Middle frontal gyrus (tissue), 1 donor: Measurements from ENCODE around the gene DZIP1.
"Not testable (repeated sequence)": the region's sequence is repeated elsewhere in the genome, so short reads cannot be mapped to it uniquely, and the experiment has no call there.

Source experiments
- DNase-seq: peaks from one replicate; pipeline ENCODE4 v3.0.0-alpha.2; 2015; ENCODE audit warnings: low spot score; ENCODE audit errors: extremely low spot score

Gene DZIP1, protein sequence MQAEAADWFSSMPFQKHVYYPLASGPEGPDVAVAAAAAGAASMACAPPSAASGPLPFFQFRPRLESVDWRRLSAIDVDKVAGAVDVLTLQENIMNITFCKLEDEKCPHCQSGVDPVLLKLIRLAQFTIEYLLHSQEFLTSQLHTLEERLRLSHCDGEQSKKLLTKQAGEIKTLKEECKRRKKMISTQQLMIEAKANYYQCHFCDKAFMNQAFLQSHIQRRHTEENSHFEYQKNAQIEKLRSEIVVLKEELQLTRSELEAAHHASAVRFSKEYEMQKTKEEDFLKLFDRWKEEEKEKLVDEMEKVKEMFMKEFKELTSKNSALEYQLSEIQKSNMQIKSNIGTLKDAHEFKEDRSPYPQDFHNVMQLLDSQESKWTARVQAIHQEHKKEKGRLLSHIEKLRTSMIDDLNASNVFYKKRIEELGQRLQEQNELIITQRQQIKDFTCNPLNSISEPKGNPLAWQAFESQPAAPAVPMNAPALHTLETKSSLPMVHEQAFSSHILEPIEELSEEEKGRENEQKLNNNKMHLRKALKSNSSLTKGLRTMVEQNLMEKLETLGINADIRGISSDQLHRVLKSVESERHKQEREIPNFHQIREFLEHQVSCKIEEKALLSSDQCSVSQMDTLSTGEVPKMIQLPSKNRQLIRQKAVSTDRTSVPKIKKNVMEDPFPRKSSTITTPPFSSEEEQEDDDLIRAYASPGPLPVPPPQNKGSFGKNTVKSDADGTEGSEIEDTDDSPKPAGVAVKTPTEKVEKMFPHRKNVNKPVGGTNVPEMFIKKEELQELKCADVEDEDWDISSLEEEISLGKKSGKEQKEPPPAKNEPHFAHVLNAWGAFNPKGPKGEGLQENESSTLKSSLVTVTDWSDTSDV

DNA sequence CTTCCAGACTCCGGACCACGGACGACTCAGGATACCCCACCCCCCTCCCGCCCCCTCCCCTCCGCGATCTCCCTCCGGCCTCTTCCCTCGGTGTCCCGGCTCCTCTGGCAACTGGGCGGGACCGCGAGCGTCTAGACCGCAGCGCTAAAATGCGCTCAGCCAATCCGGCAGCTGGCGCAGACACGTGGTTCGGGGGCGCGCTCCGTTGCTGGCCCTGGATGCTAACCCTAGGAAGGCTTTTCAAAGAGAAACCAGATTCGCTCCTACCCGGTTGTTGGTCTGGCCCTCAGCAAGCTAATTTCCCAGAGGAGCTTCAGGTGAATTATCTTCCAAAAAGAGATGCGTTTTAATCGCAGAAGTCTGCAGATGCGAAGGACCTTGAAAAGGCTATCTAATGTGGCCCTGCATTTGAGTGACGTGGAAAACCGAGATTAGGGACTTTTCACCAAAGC, at the start of gene DZIP1:
Gene DZIP1, minus strand, starts transcription at position 106 of the 452 bp plus-strand sequence. CDS start 2,677 bp downstream, outside the sequence.
- DNase-seq = peak; percentile 79

DNA sequence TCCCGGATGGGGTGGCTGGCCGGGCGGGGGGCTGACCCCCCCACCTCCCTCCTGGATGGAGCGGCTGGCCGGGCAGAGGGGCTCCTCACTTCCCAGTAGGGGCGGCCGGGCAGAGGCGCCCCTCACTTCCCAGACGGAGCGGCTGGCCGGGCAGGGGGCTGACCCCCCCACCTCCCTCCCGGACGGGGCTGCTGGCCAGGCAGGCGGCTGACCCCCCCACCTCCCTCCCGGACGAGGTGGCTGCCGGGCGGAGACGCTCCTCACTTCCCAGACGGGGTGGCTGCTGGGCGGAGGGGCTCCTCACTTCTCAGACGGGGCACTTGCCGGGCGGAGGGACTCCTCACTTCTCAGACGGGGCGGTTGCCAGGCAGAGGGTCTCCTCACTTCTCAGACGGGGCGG, 46.5 kb upstream of the DZIP1 start:
- DNase-seq = not testable (repeated sequence)

DNA sequence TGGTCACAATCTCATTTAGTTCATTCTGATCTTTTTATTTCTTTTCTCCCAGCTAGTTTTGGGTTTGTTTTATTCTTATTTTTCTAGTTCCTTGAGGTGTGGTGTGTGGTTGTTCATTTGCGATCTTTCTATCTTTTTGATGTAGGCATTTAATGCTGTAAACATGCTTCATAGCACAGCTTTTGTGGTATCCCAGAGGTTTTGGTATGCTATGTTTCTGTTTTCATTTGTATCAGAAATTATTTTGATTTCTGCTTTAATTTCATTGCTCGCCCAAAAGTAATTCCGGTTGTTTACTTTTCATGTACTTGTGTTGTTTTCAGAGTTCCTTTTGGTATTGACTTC, 45.0 kb upstream of the DZIP1 start:
- no peak for DNase-seq

DNA sequence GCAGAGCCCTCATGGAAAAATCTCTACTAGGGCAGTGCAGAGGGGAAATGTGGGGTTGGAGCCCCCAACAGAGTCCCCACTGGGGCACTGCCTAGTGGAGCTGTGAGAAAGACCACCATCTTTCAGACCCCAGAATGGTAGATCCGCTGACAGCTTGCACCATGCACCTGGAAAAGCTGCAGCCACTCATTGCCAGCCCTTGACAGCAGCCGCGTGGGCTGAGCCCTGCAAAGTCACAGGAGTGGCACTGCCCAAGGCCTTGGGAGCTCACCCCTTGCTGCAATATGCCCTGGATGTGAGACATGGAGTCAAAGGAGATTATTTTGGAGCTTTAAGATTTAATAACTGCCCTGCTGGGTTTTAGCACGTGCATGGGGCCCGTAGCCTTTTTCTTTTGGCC, 40.5 kb upstream of the DZIP1 start:
- not testable (repeated sequence) for DNase-seq

DNA sequence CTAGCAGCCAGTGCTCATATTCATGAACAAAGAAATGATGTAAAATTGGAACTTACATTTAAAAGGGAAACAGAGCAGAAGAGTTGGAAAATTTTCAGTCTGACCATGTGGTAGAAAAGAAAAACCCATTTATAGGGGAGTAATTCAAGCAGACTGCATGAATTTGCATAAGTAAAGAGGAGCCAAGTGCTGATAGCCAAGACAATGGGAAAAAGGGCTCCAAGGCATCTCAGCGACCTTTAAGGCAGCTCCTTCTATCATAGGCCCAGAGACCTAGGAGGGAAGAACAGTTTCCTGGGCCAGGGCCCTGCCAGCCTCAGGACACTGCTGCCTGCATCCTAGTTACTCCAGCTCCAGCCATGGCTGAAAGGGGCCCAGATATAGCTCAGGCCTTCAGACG, 39.9 kb upstream of the DZIP1 start:
- no peak for DNase-seq

DNA sequence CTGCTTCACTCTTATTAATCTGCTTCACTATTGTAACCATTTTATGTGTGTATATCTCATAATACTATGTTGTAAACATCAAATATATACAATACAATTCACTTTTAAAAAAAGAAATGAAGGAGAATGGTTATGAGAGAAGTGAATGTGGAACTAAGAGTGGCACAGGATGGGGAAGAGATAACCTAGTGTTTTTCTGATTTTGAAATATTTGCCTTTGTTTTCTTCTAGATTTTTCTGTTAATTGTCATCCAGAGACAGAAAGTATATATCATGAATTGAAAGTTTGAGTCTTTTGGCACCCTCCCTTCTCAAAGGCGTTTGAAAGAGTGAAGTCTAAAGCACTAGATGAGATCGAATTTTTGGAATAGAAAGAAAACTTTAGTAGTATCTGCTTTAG, 35.2 kb upstream of the DZIP1 start:
- DNase-seq = no peak

DNA sequence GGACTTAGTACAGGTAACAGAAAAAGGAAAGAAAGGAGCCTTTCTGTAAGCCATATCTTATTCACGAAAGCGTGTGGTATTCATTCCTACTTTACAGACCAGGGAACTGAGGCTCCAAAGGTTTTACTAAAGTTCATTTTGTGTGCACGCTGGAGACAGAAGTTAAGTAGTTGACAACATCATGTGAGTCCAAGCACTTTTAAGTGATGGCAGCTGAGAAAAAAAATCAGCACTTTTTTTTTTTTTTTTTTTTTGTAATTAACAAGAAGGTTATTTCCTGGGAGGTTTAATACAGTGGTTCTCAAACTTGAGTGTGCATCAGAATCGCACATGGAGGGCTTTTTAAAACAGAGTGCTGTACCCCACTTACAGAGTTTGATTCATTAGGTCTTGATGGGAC, 34.5 kb upstream of the DZIP1 start:
- DNase-seq = no peak

DNA sequence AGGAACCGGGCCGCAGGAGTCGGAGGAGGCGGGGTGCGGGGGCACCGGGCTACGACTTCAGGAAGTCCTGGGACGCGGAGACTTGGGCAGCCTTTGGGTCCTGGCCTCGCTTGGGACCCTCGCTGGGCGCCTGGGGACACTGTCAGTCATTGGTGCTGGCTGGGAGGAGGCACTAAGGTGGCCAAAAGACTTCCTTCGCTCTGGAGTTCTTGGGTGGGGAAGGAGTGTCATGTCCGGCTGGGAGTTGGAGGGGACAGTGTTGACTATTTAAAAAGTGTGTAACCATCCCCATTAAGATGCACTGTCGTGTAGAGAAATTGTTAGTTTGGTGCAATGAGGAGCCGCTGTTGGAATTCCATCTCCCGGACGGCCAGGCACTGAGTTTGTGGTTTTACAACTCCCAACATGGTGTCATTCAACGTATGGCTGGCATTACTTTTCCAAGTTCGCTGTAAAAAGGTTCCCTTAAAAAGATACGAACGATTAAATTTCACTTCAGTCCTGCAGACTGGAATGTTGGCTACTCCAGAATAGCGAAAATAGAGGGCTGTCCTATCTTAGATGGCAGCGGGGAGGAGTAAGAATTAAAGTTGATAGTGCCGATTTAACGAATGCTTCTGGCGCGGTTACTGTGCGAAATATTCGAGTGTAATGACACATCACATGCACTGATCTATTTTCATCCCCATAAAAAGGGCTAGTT, 33.2 kb upstream of the DZIP1 start:
- DNase-seq = no peak

DNA sequence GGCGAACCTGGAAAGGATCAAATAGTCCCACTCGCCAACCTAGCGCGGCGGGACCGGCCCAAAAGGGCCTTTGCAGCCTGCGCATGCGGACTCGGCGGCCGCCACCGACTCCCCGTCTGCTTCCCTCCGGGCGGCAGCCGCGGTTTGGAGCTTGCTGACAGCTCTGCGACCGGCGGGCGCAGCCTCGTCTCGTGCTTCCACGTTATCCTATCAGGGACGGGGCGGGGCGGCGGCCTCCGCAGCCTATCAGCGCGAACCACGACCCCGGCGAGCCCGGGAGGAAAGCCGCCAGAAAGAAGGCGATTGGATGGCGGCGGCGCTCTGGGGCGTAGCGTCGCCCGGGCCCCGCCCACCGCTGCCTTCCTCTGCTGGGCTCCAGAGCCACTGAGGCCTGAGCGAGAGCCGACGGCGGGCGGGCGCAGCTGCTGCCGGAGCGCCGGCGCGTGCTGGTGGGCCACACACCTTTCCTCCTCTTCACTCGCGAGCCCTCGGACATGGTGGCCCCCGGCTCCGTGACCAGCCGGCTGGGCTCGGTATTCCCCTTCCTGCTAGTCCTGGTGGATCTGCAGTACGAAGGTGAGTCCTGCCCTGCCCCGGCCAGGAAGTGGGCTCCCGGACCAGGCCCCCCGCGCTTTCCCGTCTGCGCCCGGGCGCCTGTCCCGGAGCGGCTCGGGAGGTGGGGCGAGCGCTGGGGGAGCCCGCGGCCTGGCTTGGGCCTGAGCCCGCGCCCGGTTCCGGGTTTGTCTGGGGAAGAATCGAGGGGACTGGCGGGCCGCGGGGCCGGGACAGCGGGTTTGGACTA, 32.5 kb upstream of the DZIP1 start, which contains the start of gene DNAJC3:
Gene DNAJC3, plus strand, starts transcription at position 378 of the 802 bp plus-strand sequence. Its CDS starts 117 bp downstream, at position 495.
- peak; percentile 96 for DNase-seq

DNA sequence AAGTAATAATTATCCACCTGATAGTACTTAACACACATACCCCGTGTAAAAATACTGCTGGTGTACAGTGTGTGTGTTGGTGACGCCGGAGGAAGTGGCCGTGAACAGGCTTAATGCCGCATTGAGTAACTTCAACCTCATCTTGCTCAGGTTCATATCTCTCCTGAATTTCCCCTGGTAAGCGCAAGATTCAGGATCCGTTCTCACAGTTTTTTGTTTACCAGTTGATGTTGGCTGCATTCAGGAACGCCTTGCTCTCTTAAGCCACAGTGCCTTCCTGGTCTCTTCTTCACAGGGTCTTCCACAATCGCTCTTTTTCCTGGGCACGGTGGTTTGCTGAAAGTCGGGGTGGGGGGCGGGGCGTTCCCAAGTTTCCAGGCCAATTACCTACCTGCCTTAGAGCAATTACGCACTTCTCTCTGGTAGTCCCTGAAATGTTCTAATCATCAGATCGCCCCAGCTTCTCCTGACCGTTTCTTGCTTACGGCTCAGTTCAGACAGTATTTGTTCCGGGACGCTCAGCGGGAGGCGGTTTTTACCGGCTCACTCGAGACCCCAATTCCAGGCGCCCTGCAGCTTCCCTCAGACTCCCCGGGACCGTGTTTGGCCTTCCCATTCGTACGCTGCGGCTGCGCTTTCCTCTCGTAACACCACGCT, 31.7 kb upstream of the DZIP1 start:
- DNase-seq = no peak

DNA sequence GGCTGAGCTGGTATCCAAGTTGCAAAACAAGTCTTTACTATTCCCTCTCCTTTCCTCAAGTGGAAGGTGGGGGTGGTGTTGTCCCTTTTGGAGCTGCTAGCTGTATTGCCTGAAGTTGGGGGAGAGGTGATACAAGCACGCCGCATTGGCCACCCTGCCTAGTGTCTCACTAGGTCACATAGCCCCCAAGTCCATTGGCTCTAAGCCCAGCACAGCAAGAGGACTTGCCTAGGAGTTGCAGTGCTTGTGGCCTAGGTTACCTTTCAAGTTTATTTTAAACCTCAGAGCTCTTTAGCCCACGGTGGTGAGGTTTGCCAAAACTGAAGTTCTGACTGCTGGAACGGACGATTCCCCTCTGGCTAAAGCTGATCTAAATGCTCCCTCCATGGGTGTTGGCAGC, 27.1 kb upstream of the DZIP1 start:
- no peak for DNase-seq

DNA sequence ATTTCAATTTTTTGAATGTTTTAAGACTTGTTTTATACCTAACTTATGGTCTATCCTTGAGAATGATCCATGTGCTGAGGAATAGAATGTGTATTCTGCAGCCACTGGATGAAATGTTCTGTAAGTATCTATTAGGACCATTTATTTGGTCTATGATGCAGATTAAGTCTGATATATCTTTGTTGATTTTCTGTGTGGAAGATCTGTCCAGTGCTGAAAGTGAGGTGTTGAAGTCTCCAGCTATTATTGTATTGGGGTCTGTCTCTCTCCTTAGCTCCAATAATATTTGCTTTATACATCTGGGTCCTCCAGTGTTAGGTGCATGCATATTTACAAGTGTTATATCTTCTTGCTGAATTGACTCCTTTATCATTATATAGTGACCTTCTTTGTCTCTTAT, 22.7 kb upstream of the DZIP1 start:
- not testable (repeated sequence) for DNase-seq

DNA sequence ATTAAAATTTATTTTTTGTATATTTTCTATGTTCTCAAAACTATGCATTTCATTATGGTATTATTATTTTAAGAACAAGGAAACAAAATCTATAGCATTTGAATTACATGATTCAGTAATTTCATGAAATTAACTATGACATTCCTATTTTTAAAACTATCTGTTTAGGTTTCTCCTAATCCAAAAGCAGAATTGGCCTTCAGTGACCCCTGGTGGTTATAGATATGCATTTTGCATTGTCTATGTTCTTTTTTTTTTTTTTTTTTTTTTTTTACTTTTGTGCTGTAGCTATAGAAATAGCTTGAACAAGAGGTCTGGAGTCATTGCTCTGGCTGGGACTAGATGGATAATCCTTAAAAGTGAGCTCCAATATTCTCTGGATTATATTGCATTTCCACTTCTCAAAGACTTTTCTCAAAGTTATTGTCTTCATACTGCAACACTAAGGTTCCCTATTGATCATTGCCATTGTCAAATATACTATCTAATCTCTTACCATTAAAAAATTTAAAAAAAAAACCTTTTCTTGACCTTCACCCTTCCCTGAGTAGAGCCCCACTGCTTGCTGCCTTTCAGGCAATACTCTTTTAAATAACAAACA, 16.6 kb upstream of the DZIP1 start:
- DNase-seq = no peak

DNA sequence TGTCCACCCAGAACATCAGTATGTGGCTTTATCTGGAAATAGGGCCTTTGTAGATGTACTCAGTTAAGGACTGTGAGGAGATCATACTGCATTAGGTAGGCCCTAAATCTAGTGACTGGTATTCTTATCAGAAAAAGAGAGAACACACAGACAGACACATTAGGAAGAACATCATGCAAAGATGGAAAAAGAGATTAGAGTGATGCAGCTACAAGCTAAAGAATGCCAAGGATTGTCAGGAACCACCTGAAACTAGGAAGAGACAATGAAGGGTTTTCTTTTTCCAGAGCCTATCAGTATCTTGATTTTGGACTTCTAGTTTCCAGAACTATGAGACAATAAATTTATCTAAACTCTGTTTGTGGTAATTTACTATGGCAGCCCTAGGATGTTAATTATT, 15.0 kb upstream of the DZIP1 start:
- DNase-seq = no peak

DNA sequence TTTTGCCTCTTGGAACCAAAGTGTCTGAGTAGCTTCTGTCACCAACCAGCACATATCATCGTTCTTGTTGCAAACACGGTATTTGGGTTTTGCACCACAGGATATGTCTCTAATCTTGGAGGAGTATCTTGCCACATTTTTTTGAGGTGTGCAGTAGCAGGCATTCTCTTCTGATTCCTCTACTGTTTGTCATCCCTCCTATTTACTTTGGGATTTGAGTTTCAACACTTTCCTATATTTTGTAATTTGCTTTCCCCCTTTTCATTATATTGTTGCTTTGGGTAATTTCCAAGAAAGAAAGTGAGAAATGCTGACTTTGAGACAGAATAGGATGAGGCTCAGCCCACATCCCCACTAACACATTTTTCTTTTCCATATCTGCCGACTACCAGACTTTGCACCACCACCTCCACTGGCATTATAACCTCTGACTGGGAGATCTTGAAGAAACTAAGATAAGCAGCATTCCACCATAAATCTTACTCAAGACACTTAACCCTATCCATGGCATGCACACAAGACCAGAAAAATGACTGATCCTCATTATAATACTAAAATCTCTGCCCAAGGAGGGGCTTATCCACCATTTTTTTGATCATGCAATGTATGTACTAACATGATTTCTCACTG, 12.0 kb upstream of the DZIP1 start:
- DNase-seq = no peak

DNA sequence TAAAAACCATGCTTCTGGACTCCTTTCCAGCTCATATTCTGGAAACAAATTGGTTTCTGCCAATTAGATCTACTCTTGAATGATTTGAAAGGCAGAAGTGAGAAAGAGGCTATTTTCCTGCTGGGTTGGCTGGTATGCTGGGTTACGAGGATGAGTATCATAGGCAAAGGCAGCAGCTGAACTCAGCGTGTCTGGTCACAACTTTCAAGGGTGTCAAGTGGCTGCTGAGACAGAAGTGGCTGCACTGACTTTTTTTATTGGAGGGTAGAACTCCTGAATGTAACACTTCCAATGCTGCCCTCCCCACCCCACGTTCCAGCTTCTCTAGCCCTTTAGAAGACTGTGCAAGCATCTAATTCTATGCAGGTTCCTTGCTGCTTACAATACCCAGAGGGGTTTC, 8.3 kb upstream of the DZIP1 start:
- DNase-seq = no peak

DNA sequence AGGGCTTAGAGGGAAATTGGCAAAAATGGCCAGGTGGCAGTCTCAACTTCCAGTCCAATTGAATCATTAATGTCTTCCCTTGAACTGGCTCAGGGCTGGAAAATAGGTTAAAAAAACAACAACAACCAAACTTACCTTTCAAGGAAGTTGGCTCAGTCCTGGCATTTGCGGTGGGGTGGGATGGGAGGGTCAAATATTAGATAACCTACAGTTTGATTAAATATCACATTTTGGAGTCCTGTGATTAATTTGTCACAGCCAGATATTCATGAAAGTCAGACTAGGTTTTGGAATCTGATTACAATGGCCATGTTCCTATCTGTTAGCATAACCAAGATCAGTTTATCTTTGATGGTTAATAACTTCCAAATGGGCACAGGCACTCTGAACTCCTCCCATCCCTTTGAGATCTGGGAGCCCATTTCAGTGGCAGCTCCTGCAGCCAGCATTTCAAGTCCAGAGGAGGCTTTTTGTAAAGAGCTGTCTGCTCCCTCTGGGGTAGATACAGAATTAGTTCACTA, 7.8 kb upstream of the DZIP1 start:
- no peak for DNase-seq

DNA sequence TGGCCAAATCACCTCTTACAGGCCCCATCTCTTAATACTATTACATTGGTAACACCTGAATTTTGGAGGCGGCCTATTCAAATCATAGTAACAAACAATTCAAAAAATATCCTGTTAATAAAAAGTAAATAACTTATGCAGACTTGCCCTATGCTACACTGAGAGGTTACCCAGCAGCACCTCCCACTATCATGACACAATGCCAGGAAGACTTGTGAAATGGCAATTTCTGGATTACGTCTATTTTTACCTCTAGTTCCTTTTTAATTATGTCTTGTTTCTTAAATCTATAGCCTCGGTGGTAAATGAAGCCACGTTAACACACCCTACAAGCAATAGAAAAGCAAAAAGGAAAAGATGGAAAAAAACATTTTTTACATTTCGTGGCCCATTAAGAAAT, 6.2 kb upstream of the DZIP1 start:
- no peak for DNase-seq

DNA sequence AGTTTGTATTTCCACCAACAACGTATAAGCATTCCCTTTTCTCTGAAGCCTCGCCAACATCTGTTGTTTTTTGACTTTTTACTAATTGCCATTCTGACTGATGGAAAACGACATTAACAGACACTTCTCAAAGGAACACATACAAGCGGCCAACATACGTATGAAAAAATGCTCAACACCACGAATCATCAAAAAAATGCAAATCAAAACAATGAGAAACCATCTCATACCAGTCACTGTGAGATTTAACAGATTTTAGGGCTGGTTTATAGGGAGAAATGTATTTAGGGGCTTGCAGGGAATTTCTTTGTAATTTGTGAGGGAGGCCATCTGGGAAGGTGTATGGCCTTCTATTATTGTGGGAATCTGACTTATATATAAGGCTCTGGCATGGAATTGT, 2.8 kb upstream of the DZIP1 start:
- DNase-seq = no peak
